Astrocyte (in vitro differentiated cells and primary cell): Measurements from ENCODE around the gene GLCCI1. TPM values are rescaled to one million over a fixed set of nuclear protein-coding genes. Genes with fewer than 3 reads are reported as not detected.

Experiments
- DNase-seq: peaks from one replicate; pipeline ENCODE4 v3.0.0-alpha.2; 2010; ENCODE audit warnings: low read depth
- FAIRE-seq: peaks from 2 replicates; lab custom pipeline; 2011; peaks lifted over from hg19 to GRCh38; lab: Jason Lieb, UNC
- H2AFZ ChIP-seq: 2 replicates; pipeline ENCODE4 v1.6.0; 2012; ENCODE audit warnings: low read depth, low read length, inconsistent platforms
- H3K27ac ChIP-seq: 2 replicates; pipeline ENCODE4 v1.5.1; 2011; ENCODE audit warnings: low read depth, low read length, inconsistent platforms
- H3K27me3 ChIP-seq: 2 replicates; pipeline ENCODE4 v1.6.0; 2011; ENCODE audit warnings: low read length, inconsistent platforms; ENCODE audit not compliant: insufficient read depth
- H3K36me3 ChIP-seq: 2 replicates; pipeline ENCODE4 v1.5.1; 2011; ENCODE audit warnings: low read length, inconsistent platforms; ENCODE audit not compliant: insufficient read depth
- H3K4me1 ChIP-seq: 2 replicates; pipeline ENCODE4 v1.5.1; 2011; ENCODE audit warnings: low read length, inconsistent platforms; ENCODE audit not compliant: insufficient read depth
- H3K4me2 ChIP-seq: 2 replicates; pipeline ENCODE4 v1.6.0; 2012; ENCODE audit warnings: low read length, inconsistent platforms
- H3K4me3 ChIP-seq: 2 replicates; pipeline ENCODE4 v1.5.1; 2011; ENCODE audit warnings: low read depth, mild to moderate bottlenecking, low read length, inconsistent platforms; ENCODE audit not compliant: insufficient read depth
- H3K79me2 ChIP-seq: 2 replicates; pipeline ENCODE4 v1.6.0; 2012; ENCODE audit warnings: mild to moderate bottlenecking, low read length, inconsistent platforms; ENCODE audit not compliant: insufficient read depth
- H3K9ac ChIP-seq: 2 replicates; pipeline ENCODE4 v1.6.0; 2012; ENCODE audit warnings: mild to moderate bottlenecking, low read length, inconsistent platforms
- H3K9me3 ChIP-seq: 2 replicates; pipeline ENCODE4 v1.5.1; 2012; ENCODE audit warnings: low read depth, mild to moderate bottlenecking, low read length, inconsistent platforms; ENCODE audit not compliant: insufficient read depth
- H4K20me1 ChIP-seq: 2 replicates; pipeline ENCODE4 v1.6.0; 2012; ENCODE audit warnings: low read length, inconsistent platforms; ENCODE audit not compliant: insufficient read depth
- H3K27ac Mint-ChIP-seq: one replicate; pipeline ENCODE4 v1.8.0; 2021; ENCODE audit warnings: mild to moderate bottlenecking, mixed read lengths; ENCODE audit not compliant: unreplicated experiment
- H3K27me3 Mint-ChIP-seq: one replicate; pipeline ENCODE4 v1.8.0; 2021; ENCODE audit warnings: low read depth, mixed read lengths; ENCODE audit not compliant: unreplicated experiment
- H3K36me3 Mint-ChIP-seq: one replicate; pipeline ENCODE4 v1.8.0; 2021; ENCODE audit warnings: low read depth, mixed read lengths; ENCODE audit not compliant: unreplicated experiment
- H3K4me1 Mint-ChIP-seq: one replicate; pipeline ENCODE4 v1.8.0; 2021; ENCODE audit warnings: low read depth, mixed read lengths; ENCODE audit not compliant: unreplicated experiment
- H3K4me3 Mint-ChIP-seq: one replicate; pipeline ENCODE4 v1.8.0; 2021; ENCODE audit warnings: mild to moderate bottlenecking, moderate library complexity, mixed read lengths; ENCODE audit not compliant: unreplicated experiment
- H3K9me3 Mint-ChIP-seq: one replicate; pipeline ENCODE4 v1.8.0; 2021; ENCODE audit warnings: mild to moderate bottlenecking, mixed read lengths; ENCODE audit not compliant: unreplicated experiment
- EZH2 ChIP-seq: IDR thresholded peaks from 2 replicates; pipeline ENCODE4 v1.6.1; 2012; ENCODE audit warnings: mild to moderate bottlenecking, low read length, inconsistent platforms; ENCODE audit not compliant: insufficient read depth
- total RNA-seq: library from RNA; stranded (reverse); gene quantifications from 2 replicates; pipeline ENCODE4 v1.2.1, GENCODE V29; 2021
- TF ChIP-seq, protein P1 (sequence below): IDR thresholded peaks from 2 replicates; pipeline ENCODE4 v1.5.1; 2011; ENCODE audit warnings: low read depth, mild to moderate bottlenecking, inconsistent platforms, low read length, moderate library complexity; ENCODE audit not compliant: insufficient read depth

Gene GLCCI1
- total RNA-seq, 1 donor from 2014 or later = 24.2 TPM

DNA sequence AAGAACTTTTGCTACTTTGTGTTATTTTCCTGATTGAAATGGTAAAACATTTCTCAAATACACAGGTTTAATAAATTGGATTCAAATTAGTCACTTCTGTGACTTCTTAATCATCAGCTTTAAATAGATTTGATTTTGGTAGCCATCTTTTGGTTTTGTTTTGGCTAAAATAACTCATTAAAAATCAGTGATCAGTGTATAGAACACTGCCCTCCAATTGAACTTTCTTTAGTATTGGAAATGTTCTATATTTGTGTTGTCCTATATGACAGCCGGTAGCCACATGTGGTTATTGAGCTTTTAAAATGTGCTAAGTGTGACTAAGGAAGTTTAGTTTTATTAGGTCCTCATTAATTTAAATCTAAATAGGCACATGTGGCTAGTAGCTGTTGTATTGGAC is 50.4 kb downstream of the GLCCI1 start:
- no peak overlapping the region for H3K9ac ChIP-seq
- Mint-ChIP-seq H3K36me3 (peaks cover 4% of the 10 kb centered on the region), H3K4me1 (no peaks in the 10 kb centered on the region), H3K27me3 (no peaks in the 10 kb centered on the region), H3K27ac (no peak overlapping the region), H3K4me3 (no peak overlapping the region), H3K9me3 (no peaks in the 10 kb centered on the region)
- no peak overlapping the region for H3K27ac ChIP-seq
- no peak for DNase-seq
- H3K9me3 ChIP-seq = no peaks in the 10 kb centered on the region
- no peaks in the 10 kb centered on the region for H3K4me1 ChIP-seq
- H3K36me3 ChIP-seq = no peaks in the 10 kb centered on the region
- H2AFZ ChIP-seq = no peak overlapping the region
- no peaks in the 10 kb centered on the region for H4K20me1 ChIP-seq
- no peaks in the 10 kb centered on the region for H3K27me3 ChIP-seq
- no peak overlapping the region for H3K4me2 ChIP-seq
- H3K79me2 ChIP-seq = no peaks in the 10 kb centered on the region
- H3K4me3 ChIP-seq = no peak overlapping the region
- no peak for FAIRE-seq
- no peak for TF ChIP-seq EZH2
- TF ChIP-seq, protein P1, sequence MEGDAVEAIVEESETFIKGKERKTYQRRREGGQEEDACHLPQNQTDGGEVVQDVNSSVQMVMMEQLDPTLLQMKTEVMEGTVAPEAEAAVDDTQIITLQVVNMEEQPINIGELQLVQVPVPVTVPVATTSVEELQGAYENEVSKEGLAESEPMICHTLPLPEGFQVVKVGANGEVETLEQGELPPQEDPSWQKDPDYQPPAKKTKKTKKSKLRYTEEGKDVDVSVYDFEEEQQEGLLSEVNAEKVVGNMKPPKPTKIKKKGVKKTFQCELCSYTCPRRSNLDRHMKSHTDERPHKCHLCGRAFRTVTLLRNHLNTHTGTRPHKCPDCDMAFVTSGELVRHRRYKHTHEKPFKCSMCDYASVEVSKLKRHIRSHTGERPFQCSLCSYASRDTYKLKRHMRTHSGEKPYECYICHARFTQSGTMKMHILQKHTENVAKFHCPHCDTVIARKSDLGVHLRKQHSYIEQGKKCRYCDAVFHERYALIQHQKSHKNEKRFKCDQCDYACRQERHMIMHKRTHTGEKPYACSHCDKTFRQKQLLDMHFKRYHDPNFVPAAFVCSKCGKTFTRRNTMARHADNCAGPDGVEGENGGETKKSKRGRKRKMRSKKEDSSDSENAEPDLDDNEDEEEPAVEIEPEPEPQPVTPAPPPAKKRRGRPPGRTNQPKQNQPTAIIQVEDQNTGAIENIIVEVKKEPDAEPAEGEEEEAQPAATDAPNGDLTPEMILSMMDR = no peak

DNA sequence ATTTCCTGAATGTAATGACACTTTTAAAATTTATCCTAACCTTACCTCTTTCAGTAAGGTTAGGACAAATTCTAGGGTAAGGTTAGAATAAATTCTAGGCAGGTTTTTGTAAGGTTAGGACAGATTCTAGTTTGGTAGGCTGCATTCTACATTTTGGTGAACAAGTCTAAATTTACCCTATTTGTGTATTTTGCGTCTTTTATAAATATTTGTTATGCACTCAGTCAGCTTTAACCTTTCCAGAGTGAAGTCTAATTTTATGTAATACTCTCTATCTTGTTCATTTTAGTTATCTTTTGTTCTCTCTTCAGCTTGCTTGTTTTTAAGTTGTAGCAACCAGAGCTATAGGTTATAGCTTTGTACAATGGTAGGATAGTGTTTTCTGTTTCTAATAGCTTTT is 54.0 kb downstream of the GLCCI1 start:
- no peak for TF ChIP-seq EZH2
- TF ChIP-seq, protein P1 = no peak
- Histone ChIP-seq H3K27me3 (no peaks in the 10 kb centered on the region), H3K79me2 (no peaks in the 10 kb centered on the region), H3K36me3 (peaks cover 4% of the 10 kb centered on the region), H4K20me1 (no peaks in the 10 kb centered on the region), H3K4me3 (no peak overlapping the region), H3K9ac (no peak overlapping the region), H3K4me2 (no peak overlapping the region), H2AFZ (no peak overlapping the region), H3K4me1 (no peaks in the 10 kb centered on the region), H3K27ac (no peak overlapping the region), H3K9me3 (no peaks in the 10 kb centered on the region)
- no peak for FAIRE-seq
- no peaks in the 10 kb centered on the region for H3K4me1 Mint-ChIP-seq
- no peak for DNase-seq
- no peaks in the 10 kb centered on the region for H3K27me3 Mint-ChIP-seq
- H3K9me3 Mint-ChIP-seq = peaks cover 13% of the 10 kb centered on the region
- no peak overlapping the region for H3K4me3 Mint-ChIP-seq
- peaks cover 28% of the 10 kb centered on the region for H3K36me3 Mint-ChIP-seq
- no peak overlapping the region for H3K27ac Mint-ChIP-seq

DNA sequence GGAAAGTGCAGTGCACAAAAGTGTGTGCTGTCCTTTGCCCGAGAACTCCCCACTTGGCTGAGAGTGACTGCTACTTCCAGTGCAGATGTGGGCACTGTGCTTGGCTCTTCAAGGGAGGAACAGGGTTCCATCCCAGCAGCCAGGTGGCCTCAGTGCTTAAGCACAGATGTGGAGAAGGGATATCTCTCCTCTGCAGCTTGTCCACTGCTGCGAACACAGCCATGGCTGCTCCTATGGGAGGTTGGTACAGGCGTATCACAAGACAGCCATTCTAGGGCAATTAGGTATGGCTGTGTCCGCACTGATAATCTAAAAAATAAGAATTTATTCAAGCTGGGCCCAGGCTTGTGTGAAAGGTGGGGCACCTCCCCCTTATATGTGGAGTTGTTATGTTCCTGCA is 66.6 kb downstream of the GLCCI1 start:
- DNase-seq (no peak), FAIRE-seq (no peak)
- Histone ChIP-seq H3K9me3 (no peaks in the 10 kb centered on the region), H3K9ac (no peak overlapping the region), H3K27ac (no peak overlapping the region), H2AFZ (no peak overlapping the region), H3K4me2 (no peak overlapping the region), H3K27me3 (no peaks in the 10 kb centered on the region), H3K79me2 (no peaks in the 10 kb centered on the region), H3K4me1 (no peaks in the 10 kb centered on the region), H3K4me3 (no peak overlapping the region), H4K20me1 (no peaks in the 10 kb centered on the region), H3K36me3 (no peaks in the 10 kb centered on the region)
- no peak for TF ChIP-seq EZH2
- TF ChIP-seq, protein P1 = no peak
- peaks cover 5% of the 10 kb centered on the region for H3K4me1 Mint-ChIP-seq
- H3K36me3 Mint-ChIP-seq = peaks cover 6% of the 10 kb centered on the region
- H3K27me3 Mint-ChIP-seq = no peaks in the 10 kb centered on the region
- H3K4me3 Mint-ChIP-seq = no peak overlapping the region
- no peak overlapping the region for H3K27ac Mint-ChIP-seq
- peaks cover 4% of the 10 kb centered on the region for H3K9me3 Mint-ChIP-seq
